GM19438 (cell line): ENCODE data around the gene OR5W2.
"Not testable (repeated sequence)": the region's sequence is repeated elsewhere in the genome, so short reads cannot be mapped to it uniquely, and the experiment has no call there.

ENCODE experiments used
- ATAC-seq: cut with Tn5 transposase; IDR thresholded peaks from one replicate; pipeline ENCODE4 v1.9.1; 2021; ENCODE audit warnings: low read depth; ENCODE audit not compliant: unreplicated experiment

The OR5W2 gene

DNA sequence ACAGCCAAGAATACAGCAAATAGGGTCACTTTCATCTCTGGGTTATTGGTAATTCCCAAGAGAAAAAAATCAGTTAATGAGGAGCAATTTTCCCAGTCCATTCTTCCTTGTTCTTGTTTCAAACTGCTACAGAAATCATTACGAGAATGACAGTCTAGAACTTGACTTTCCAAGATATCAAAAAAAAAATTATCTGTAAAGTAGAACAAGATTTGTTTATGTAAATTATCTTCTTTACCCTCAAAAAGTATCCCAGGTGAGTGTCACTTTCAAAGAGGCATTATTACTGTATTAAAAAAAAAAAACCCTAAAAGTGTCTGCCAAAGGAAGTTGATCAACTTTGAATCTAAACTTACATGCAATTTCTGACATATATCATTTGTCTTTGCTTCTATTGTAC, at the start of gene OR5W2:
TSS of gene OR5W2 (minus strand) at position 101 of the 400 bp plus-strand sequence. CDS start at position 101, 0 bp downstream.
- no peak for ATAC-seq

- ATAC-seq, result no peak
These were observed 42.1 kb upstream of the OR5W2 start for GRCh38 chr11:55956521-55956920.

- no peak for ATAC-seq
These were observed 34.9 kb upstream of the OR5W2 start for GRCh38 chr11:55949330-55949729.

- no peak for ATAC-seq
These were observed 28.5 kb upstream of the OR5W2 start for GRCh38 chr11:55942785-55943392.

- no peak for ATAC-seq
These were observed 21.9 kb upstream of the OR5W2 start, which contains the start of gene OR5I1 for GRCh38 chr11:55936300-55936699. Gene OR5I1 (minus strand): TSS chr11:55936400. CDS start chr11:55936400, 0 bp downstream.

DNA sequence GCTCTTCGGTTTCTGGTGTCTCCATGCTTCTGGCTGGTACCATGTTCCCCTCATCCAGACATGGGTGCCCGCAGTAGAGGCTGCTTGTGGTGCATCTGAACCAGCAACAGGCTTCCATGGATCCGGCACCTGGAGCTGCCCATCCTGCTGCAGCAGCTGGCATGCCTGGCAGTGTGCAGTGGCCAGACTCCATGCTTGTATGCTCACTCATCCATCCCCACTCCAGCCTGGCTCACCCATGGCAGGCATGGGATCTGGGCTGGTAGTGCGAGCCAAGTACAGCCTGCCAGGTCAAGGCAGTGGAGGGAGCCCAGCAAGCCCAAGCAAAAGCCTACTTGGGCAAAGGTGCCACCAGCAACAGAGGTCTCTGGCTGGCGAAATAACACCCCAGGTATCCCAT, 6.2 kb upstream of the OR5W2 start:
- ATAC-seq, result no peak

- ATAC-seq, result no peak
These were observed 12.1 kb downstream of the OR5W2 start for GRCh38 chr11:55902308-55902707.

GRCh38 chr11:55895216-55895615, 19.2 kb downstream of the OR5W2 start:
- ATAC-seq, result no peak

DNA sequence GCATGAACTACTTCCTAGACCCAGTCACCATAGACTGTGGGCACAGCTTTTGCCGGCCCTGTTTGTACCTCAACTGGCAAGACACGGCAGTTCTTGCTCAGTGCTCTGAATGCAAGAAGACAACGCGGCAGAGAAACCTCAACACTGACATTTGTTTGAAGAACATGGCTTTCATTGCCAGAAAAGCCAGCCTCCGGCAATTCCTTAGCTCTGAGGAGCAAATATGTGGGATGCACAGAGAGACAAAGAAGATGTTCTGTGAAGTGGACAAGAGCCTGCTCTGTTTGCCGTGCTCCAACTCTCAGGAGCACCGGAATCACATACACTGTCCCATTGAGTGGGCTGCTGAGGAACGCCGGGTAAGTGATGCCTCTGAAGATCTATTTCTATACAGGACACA, 28.9 kb downstream of the OR5W2 start:
- ATAC-seq, result not testable (repeated sequence)

- not testable (repeated sequence) for ATAC-seq
These were observed 29.4 kb downstream of the OR5W2 start for GRCh38 chr11:55884995-55885394.

- ATAC-seq, result not testable (repeated sequence)
These were observed 31.4 kb downstream of the OR5W2 start, which contains the start of gene TRIM51 for GRCh38 chr11:55882997-55883396. Gene TRIM51 (plus strand): TSS chr11:55883297. CDS start chr11:55885429, 2,132 bp downstream.

- not testable (repeated sequence) for ATAC-seq
These were observed 41.2 kb downstream of the OR5W2 start for GRCh38 chr11:55873146-55873545.

DNA sequence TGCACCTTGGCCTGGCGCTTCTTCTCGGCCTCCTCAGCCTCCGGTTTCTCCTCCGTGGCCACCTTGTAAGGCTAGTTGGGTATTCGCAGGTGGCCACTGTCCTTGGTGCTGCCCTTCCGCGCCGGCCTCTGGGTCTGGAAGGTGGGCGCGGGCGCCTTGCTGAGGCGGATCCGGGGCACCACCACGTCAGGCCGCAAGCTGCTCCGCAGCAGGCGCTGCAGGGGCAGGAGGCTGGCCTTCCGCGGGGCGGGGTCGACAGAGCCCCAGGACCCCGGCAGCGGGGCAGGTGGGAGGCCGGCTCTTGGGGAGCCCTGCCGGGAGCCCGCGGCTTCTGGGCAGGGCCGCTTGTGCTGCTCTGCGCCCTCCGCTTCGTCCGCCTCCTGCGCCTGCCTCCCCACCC, 41.7 kb downstream of the OR5W2 start:
- not testable (repeated sequence) for ATAC-seq

- ATAC-seq, result not testable (repeated sequence)
These were observed 47.0 kb downstream of the OR5W2 start for GRCh38 chr11:55867354-55867753.
